ENCODE measurements around the gene TTC23. TPM values are rescaled to one million over a fixed set of nuclear protein-coding genes. Genes with fewer than 3 reads are reported as not detected.
A peak's percentile ranks its signal among the peaks of the same experiment; 100 is the strongest.

Gene TTC23
- total RNA-seq, 2 donors from 2014 or later = 3.9 to 4.6 TPM

DNA sequence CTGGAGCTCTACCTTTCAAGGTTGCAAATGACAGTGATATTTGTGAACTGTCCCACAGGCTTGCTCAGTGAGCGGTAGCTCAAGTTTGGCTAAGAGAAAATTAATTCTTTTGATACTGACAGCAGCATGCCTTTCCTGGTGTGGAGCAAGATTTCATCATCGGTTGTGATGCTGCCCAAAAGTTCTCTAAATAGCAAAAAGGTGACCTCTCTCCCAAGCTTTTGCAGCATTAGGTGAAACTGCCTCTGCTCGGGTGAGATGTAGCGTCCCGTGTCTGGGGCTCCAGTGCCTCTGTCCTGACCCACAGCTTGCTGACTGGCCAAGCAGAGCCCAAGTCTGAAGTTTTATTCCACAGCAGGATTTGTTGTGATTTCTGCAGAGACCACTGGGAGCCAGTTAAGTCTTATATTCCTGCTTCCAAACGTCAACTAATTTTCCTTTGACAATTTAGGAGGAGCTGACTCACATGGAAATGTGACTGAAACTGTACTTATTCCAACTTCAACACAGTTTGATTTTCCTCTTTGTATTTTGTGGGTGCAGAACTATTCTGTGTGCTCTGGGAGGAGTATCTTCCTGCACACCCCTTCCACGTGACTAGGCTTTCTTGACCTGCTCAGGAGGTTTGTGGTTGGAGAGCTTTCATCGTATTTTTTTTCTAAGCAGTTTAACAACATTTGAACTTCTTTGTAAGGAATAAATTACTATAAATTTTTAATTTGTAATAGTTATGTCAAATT lies 138.6 kb downstream of the TTC23 start:
- Mint-ChIP-seq H3K27me3 (ENCODE audit: low read depth) (peaks cover 14% of the 10 kb centered on the region), H3K27ac (no peak overlapping the region), H3K36me3 (ENCODE audit: insufficient read depth in 2 of 2) (no peaks in the 10 kb centered on the region), H3K4me1 (ENCODE audit: low read depth) (peaks cover 18% of the 10 kb centered on the region), H3K4me3 (no peak overlapping the region), H3K9me3 (no peaks in the 10 kb centered on the region)
- ATAC-seq (replicated peaks in 1 of 2) (no peak), DNase-seq (no peak)

DNA sequence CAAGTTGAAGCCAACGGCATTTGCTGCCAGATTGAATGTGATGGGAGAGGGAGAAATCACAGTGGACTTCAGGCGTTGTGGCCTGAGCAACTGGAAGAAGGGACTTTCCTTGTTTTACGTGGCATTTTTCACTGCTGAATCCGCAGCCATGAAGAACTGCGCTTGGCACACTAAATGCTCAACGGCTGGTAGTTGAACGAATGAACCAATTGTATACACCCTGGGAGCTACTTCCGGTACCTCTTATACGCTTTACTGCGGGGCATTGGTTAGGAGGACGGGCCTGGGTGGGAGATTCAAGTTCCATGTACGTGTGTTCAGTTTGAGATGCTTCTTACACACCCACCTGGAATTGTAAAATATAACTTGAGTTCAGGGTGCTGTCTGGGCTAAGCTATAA lies 139.3 kb downstream of the TTC23 start:
- Mint-ChIP-seq H3K4me3 (no peak overlapping the region), H3K36me3 (ENCODE audit: insufficient read depth in 2 of 2) (no peaks in the 10 kb centered on the region), H3K9me3 (no peaks in the 10 kb centered on the region), H3K27ac (no peak overlapping the region), H3K27me3 (ENCODE audit: low read depth) (peaks cover 14% of the 10 kb centered on the region), H3K4me1 (ENCODE audit: low read depth) (peaks cover 18% of the 10 kb centered on the region)
- ATAC-seq (replicated peaks in 1 of 2) (no peak), DNase-seq (no peak)

DNA sequence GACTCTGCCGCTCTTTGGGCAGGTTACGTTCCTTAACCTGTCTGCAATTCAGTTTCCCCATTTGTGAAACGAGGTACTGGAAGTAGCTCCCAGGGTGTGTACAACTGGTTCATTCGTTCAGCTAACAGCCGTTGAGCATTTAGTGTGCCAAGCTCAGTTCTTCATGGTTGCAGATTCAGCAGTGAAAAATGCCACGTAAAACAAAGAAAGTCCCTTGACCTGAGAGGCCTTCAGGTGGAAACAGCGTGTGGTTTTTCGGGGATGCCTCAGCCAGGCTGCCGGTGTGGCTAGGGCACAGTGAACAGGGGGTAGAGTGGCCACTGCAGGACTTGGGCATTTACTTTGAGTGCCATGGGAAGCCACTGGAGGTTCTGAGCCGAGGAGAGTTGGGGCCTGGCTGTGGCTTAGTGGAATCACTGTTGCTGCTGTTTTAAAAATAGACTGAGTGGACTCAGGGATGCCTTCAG lies 139.8 kb downstream of the TTC23 start:
- H3K4me3 Mint-ChIP-seq = no peak overlapping the region
- DNase-seq = no peak
- no peak overlapping the region for H3K27ac Mint-ChIP-seq
- H3K9me3 Mint-ChIP-seq = no peaks in the 10 kb centered on the region
- peaks cover 14% of the 10 kb centered on the region for H3K27me3 Mint-ChIP-seq (ENCODE audit: low read depth)
- peaks cover 0 to 1% of the 10 kb centered on the region in 2 donors for H3K36me3 Mint-ChIP-seq (ENCODE audit: insufficient read depth in 2 of 2)
- ATAC-seq (replicated peaks in 1 of 2) = no peak
- H3K4me1 Mint-ChIP-seq (ENCODE audit: low read depth) = peaks cover 18% of the 10 kb centered on the region

DNA sequence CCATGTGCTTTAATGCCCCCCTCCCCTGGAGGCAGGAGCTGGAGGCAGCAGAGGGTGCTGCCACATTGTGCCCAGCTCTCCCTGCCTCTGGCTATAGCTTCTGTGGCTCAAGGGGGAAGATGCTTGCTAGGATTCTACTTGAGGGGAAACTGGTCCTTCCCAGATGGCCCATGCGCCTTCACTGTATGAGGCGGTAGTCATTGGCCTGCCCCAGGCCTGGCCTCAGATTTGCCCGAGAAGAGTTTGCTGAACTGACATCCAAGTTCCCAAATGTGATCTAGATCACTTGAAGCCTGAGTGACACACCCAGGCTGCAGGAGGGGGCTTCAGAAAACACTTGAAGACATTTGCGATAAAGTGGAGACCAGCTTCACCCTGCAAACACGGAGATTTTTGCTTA lies 140.4 kb downstream of the TTC23 start:
- Mint-ChIP-seq H3K27ac (no peak overlapping the region), H3K36me3 (ENCODE audit: insufficient read depth in 2 of 2) (peaks cover 0 to 1% of the 10 kb centered on the region in 2 donors), H3K4me1 (ENCODE audit: low read depth) (peaks cover 18% of the 10 kb centered on the region), H3K4me3 (no peak overlapping the region), H3K9me3 (no peaks in the 10 kb centered on the region), H3K27me3 (ENCODE audit: low read depth) (peaks cover 14% of the 10 kb centered on the region)
- ATAC-seq (replicated peaks in 1 of 2) (no peak), DNase-seq (no peak)

DNA sequence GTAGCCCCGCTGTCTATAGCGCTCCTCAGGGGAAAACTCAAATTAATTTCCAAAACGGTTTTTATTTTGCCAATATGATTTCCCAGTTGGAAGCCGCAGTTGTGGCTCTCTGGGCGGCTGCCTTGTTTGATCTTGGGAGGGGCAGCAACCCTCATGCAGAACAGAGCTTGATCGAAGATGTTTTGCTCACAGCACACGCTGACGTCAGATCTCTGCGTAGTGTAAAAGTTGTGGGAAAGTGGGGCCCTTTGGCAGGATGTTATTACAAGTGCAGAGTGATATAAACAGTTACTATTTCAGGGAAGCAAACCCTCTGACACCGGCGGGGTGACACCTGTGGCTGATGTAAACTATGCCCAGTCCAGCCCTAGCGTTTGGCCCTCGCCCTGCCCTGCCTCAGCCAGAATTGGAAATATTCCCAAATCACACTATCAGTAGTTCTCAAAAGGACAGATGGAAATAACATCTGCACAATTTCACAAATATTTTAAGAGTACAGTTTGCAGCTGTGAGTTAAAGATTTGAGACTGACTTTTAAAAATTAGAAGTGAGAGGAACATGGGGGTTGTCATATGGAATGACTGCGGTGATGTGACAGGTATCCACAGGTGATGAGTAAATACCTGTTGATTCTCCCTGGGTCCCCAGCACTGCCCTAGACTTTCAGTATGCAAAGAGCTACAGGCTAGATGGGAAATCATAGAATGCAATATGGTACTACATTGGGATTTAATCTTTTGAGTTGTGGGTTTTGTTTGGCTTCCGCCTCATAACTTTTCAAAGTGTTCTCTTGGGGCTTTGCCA lies 142.8 kb downstream of the TTC23 start:
- Mint-ChIP-seq H3K4me3 (peak overlapping the region; percentile 75 to 84), H3K27me3 (ENCODE audit: low read depth) (peaks cover 37% of the 10 kb centered on the region), H3K36me3 (ENCODE audit: insufficient read depth in 2 of 2) (peaks cover 0 to 1% of the 10 kb centered on the region in 2 donors), H3K4me1 (ENCODE audit: low read depth) (peaks cover 18% of the 10 kb centered on the region), H3K27ac (peak overlapping the region; percentile 14), H3K9me3 (no peaks in the 10 kb centered on the region)
- peak; percentile 19 to 22 for DNase-seq
- peak in 1 of 2 donors; percentile 11 for ATAC-seq (replicated peaks in 1 of 2)

DNA sequence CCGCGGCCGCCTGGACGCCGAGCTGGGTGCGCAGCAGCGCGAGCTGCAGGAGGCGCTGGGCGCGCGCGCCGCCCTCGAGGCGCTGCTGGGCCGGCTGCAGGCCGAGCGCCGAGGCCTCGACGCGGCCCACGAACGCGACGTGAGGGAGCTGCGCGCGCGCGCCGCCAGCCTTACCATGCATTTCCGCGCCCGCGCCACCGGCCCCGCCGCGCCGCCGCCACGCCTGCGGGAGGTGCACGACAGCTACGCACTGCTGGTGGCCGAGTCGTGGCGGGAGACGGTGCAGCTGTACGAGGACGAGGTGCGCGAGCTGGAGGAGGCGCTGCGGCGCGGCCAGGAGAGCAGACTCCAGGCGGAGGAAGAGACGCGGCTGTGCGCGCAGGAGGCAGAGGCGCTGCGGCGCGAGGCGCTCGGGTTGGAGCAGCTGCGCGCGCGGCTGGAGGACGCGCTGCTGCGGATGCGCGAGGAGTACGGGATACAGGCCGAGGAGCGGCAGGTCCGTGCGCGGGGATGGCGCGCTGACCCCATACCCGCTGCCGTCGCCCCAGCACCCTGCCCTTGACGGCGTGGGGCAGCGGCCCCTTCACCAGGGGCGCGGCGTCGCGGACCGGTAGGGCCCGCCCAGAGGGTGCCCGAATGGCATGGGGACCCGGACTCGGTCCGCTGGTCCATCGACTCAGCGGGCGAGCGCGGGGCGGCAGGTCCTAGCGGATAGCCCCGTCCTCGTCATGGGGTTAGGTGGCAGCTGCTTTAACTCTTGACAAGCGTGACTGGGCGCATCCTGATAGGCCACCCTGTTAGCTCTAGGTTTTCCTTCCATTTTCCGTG lies 143.7 kb downstream of the TTC23 start:
- Mint-ChIP-seq H3K9me3 (no peaks in the 10 kb centered on the region), H3K4me3 (peak overlapping the region; percentile 78 to 84), H3K27ac (no peak overlapping the region), H3K27me3 (ENCODE audit: low read depth) (peaks cover 40% of the 10 kb centered on the region), H3K4me1 (ENCODE audit: low read depth) (peaks cover 18% of the 10 kb centered on the region), H3K36me3 (ENCODE audit: insufficient read depth in 2 of 2) (peaks cover 0 to 1% of the 10 kb centered on the region in 2 donors)
- ATAC-seq (replicated peaks in 1 of 2) (peak; percentile 66 to 68), DNase-seq (peak; percentile 52 to 69)

DNA sequence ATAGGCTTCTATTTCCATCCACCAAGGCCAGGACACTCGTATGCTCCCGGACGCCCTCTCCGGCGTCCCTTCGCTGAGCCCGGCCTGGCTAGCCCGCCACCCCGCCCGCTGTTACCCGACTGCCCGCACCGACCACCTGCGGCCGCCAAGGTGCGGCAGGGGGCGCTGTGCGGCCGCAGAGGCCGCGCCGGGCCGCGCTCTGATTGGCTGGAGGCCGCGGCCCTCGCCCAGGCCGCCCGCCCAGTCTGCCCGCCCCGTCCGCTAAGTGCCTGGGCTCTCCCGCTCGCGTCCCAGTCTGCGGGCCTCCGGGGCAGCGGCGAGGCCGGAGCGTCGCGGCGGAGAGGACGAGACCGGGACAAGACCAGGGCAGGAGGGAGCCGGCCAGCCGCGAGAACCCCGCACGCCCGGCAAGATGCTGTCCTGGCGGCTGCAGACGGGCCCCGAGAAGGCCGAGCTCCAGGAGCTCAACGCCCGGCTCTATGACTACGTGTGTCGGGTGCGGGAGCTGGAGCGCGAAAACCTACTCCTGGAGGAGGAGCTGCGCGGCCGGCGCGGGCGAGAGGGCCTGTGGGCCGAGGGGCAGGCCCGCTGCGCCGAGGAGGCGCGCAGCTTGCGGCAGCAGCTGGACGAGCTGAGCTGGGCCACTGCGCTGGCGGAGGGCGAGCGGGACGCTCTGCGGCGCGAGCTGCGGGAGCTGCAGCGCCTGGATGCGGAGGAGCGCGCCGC lies 144.4 kb downstream of the TTC23 start, which contains the start of gene SYNM:
SYNM (plus strand) TSS at position 293 of the 726 bp plus-strand sequence; CDS start at position 413, 120 bp downstream.
- DNase-seq (peak; percentile 60 to 74), ATAC-seq (replicated peaks in 1 of 2) (peak; percentile 73 to 75)
- H3K36me3 Mint-ChIP-seq (ENCODE audit: insufficient read depth in 2 of 2) = peaks cover 0 to 1% of the 10 kb centered on the region in 2 donors
- H3K9me3 Mint-ChIP-seq = no peaks in the 10 kb centered on the region
- peaks cover 18% of the 10 kb centered on the region for H3K4me1 Mint-ChIP-seq (ENCODE audit: low read depth)
- H3K27ac Mint-ChIP-seq = no peak within 1 kb of the TSS
- H3K4me3 Mint-ChIP-seq = peak within 1 kb of the TSS; percentile 83 to 88
- H3K27me3 Mint-ChIP-seq (ENCODE audit: low read depth) = peaks cover 44% of the 10 kb centered on the region

DNA sequence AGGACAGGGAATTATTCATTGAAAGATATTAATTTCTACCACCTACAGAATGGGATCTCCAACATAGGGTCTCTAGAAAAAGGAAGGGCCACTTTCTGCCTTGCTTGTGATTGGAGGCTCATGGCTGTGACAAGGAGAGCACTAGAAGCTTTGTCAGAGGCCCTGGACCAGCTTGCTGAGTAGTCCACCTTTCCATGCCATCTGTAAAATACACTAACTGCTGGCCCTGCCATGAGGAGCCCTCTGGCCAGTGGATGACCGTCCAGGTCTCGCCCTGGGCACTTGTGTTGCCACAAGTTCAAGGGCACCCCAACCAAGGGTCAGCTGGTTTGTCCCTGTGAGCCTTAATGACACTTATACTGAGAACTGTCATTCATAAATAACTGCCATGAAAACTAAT lies 146.1 kb downstream of the TTC23 start:
- H3K9me3 Mint-ChIP-seq = no peaks in the 10 kb centered on the region
- H3K27ac Mint-ChIP-seq = no peak overlapping the region
- H3K36me3 Mint-ChIP-seq (ENCODE audit: insufficient read depth in 2 of 2) = peaks cover 0 to 1% of the 10 kb centered on the region in 2 donors
- no peak for DNase-seq
- ATAC-seq (replicated peaks in 1 of 2) = no peak
- no peak overlapping the region for H3K4me3 Mint-ChIP-seq
- H3K27me3 Mint-ChIP-seq (ENCODE audit: low read depth) = peaks cover 53% of the 10 kb centered on the region
- peaks cover 18% of the 10 kb centered on the region for H3K4me1 Mint-ChIP-seq (ENCODE audit: low read depth)

DNA sequence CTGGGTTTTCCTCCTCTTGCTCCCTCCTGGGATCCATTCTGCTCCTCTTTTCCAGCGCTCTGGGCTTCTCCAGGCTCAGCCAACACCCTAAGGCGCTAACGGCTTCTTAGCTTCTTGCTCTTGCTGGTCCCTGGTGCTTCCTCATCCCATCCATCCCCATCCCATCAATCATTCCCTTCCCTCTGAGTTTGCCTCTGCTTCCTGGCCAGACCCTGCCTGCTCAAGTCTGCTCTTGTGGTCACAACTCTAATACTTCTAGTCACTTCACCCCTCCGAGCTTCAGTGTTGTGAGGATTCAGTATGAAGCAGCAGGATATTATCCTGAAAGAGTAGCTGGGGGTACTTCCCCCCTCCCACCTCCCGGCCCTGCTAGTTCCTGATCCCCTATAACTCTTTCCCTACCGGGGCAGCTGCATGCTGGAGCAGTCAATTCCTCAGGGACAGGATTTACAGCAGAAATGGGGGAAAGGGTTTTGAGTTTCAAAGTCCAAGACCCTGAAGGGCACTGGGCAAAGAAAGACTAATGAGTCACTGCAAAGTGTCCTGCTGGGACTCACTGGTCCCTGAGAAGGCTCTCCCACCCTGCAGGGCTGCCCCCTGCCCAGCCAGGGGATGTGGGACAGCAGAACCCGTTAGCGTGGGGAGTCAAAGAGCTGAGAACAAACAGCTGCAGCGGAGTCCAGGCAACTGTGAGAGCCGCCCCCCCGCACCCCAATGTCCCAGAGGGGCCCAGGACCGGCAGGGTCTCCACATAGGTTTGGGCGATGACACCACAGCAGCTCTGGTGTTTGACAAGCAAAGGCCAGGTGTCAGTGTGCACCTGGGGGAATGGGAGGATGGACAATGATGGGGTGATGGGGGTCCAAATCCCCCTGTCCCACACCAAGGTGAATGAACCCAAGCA lies 146.8 kb downstream of the TTC23 start:
- Mint-ChIP-seq H3K9me3 (no peaks in the 10 kb centered on the region), H3K4me1 (ENCODE audit: low read depth) (peaks cover 14% of the 10 kb centered on the region), H3K27ac (no peak overlapping the region), H3K36me3 (ENCODE audit: insufficient read depth in 2 of 2) (peaks cover 0 to 1% of the 10 kb centered on the region in 2 donors), H3K4me3 (no peak overlapping the region), H3K27me3 (ENCODE audit: low read depth) (peaks cover 53% of the 10 kb centered on the region)
- DNase-seq (no peak), ATAC-seq (replicated peaks in 1 of 2) (no peak)

DNA sequence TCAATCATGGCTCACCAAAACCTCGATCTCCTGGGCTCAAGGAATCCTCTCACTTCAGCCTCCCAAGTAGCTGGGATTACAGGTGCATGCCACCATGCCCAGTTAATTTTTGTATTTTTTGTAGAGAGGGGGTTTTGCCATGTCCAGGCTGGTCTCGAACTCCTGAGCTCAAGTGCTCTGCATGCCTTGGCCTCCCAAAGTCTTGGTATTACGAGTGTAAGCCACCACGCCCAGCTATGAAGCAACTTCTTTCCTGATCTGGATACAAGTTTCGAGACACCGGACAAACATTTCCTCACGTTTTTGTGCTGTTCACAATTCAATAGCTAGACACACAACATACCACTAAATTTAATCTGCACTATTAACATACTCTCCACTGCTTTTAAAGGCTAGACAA lies 147.9 kb downstream of the TTC23 start:
- Mint-ChIP-seq H3K36me3 (ENCODE audit: insufficient read depth in 2 of 2) (peaks cover 0 to 1% of the 10 kb centered on the region in 2 donors), H3K9me3 (no peaks in the 10 kb centered on the region), H3K4me3 (no peak overlapping the region), H3K27me3 (ENCODE audit: low read depth) (peaks cover 43% of the 10 kb centered on the region), H3K4me1 (ENCODE audit: low read depth) (peaks cover 3% of the 10 kb centered on the region), H3K27ac (no peak overlapping the region)
- DNase-seq = no peak
- no peak for ATAC-seq (replicated peaks in 1 of 2)

DNA sequence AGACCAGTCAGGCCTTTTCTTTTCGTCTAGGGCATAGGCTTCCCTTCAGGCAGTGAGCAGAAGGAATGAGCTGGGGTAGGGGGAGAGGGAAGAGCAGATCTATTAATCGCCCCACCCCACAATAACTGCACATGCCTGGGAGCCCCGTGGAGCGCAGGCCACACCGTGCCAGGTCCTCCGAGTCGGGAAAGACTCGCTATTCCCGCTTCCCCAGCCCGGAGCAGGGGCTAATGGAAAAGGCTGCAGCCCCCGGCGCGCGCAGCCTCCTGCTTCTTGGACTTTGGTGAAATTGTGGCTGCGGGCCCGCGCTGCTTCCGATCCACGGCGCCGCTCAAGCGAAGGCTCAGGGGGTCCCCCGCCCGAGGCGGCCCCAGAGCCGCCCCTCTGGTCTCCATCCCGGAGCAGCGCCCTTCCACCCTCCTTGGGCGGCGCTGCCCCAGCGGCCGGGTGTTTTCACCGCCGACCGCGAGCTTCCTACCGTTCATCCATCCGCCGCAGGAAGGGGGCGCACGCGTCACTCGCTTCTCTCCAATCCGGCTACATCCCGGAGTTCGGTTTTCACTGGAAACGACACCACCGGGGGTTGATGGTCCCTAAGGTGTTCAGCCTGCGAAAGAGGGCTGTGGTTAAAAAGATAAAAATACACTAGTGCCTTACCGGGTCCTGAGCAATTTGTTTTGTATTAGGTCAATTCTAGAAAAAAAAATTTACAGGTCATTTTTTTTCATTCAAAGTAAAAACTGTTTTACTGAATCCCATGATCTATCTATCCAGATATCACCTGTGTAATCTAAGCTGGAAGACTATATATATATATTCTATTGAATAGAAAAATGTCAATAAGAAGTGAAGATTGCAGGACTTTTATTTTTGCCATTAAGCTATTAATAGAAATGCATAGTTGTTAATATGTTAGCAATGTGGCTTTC lies 148.9 kb downstream of the TTC23 start:
- ATAC-seq (replicated peaks in 1 of 2) (peak in 1 of 2 donors; percentile 14), DNase-seq (peak; percentile 65 to 66)
- Mint-ChIP-seq H3K9me3 (no peaks in the 10 kb centered on the region), H3K4me1 (ENCODE audit: low read depth) (no peaks in the 10 kb centered on the region), H3K36me3 (ENCODE audit: insufficient read depth in 2 of 2) (peaks cover 0 to 1% of the 10 kb centered on the region in 2 donors), H3K4me3 (peak overlapping the region; percentile 52 to 68), H3K27ac (no peak overlapping the region), H3K27me3 (ENCODE audit: low read depth) (peaks cover 39% of the 10 kb centered on the region)

All from activated T-cell treated with anti-CD3 and anti-CD28 coated beads, Interleukin-2, amount 50 U/mL, for 72 hours (primary cell).